ENCODE measurements around the gene ZBTB17.

The ZBTB17 gene

GRCh38 chr1:15911141-15911540 lies 64.8 kb downstream of the ZBTB17 start:
- TF ChIP-seq TAF1 (IDR thresholded peaks at IDR 0.05; ENCODE audit: borderline replicate concordance, insufficient read depth, low read length): no peak
- TF ChIP-seq POLR2AphosphoS5 (IDR thresholded peaks at IDR 0.05; ENCODE audit: low read depth, low read length): no peak
- no peak for TF ChIP-seq FOXP2 (optimal IDR thresholded peaks at IDR 0.05; ENCODE audit: borderline replicate concordance, extremely low read depth, extremely low read length, insufficient read depth)
- TF ChIP-seq SIN3A (IDR thresholded peaks at IDR 0.05; ENCODE audit: borderline replicate concordance, insufficient read depth, low read length): no peak
- no peak for TF ChIP-seq REST (IDR thresholded peaks at IDR 0.05; ENCODE audit: insufficient read depth in 1 of 2, low read depth in 2 of 2, low read length in 2 of 2)

DNA sequence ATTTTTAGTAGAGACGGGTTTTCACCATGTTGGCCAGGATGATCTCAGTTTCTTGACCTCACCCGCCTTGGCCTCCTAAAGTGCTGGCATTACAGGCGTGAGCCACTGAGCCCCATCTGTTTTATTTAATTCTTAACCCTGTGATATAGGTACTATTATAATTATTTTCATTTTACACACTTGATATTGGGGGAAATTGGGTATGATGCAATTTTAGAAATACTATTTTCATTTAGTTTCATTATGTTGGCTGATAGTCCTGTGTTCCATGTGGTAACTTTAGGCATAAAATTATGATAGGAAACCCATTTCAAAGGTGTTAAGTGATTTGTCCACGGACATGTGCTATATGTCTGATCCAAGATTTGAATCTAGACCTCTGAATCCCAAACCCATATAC lies 67.3 kb downstream of the ZBTB17 start:
- TF ChIP-seq TAF1 (IDR thresholded peaks at IDR 0.05; ENCODE audit: borderline replicate concordance, insufficient read depth, low read length): no peak
- no peak for TF ChIP-seq FOXP2 (optimal IDR thresholded peaks at IDR 0.05; ENCODE audit: borderline replicate concordance, extremely low read depth, extremely low read length, insufficient read depth)
- TF ChIP-seq SIN3A (IDR thresholded peaks at IDR 0.05; ENCODE audit: borderline replicate concordance, insufficient read depth, low read length): no peak

DNA sequence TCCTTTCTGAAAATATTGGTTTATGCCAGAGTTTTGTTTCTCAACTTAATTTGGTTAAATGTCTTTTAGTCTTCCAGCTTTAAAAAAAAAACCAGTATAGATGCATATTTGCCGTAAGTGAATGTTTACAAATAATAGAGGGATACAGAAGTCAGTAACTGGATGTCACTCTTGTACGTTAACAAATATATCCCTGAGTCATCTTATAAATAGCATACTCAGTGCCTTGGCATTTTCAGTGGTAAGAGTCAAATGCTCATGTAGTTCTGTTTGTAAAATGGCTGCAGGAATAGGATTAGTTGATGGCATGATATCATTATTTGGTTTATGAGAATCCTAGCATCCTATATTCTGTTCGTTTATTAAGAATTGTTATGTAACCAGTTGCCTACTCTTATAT lies 73.0 kb downstream of the ZBTB17 start:
- TF ChIP-seq REST (IDR thresholded peaks at IDR 0.05; ENCODE audit: insufficient read depth in 1 of 2, low read depth in 2 of 2, low read length in 2 of 2): no peak
- no peak for TF ChIP-seq SIN3A (IDR thresholded peaks at IDR 0.05; ENCODE audit: borderline replicate concordance, insufficient read depth, low read length)

DNA sequence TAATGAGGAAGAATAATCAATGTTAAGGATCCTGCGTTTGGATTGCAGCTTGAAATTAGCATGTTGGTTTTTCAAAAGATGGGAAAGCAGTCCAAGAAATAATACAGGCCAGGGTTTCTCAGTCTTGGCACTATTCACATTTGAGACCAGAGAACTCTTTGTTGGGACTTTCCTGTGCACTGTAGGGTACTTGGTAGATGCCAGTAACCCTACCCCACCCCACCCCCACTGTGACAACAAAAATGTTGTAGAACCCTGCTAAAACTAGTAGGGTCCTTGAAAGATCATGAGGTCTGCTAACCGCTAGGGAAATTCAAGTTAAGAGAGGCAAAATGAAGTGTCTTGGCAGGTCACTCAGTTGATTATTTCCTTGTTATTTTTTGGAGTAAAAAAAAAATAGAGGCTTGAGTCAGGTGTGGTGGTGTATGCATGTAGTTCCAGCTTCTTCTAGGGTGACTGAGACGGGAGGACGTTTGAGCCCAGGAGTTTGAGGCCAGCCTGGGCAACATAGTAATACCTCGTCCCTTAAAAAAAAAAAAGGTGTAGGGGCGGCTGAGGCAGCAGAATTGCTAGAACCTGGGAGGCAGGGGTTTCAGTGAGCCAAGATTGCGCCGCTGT lies 75.1 kb downstream of the ZBTB17 start:
- no peak for TF ChIP-seq POLR2AphosphoS5 (IDR thresholded peaks at IDR 0.05; ENCODE audit: low read depth, low read length)
- TF ChIP-seq SIN3A (IDR thresholded peaks at IDR 0.05; ENCODE audit: borderline replicate concordance, insufficient read depth, low read length): no peak
- no peak for TF ChIP-seq FOXP2 (optimal IDR thresholded peaks at IDR 0.05; ENCODE audit: borderline replicate concordance, extremely low read depth, extremely low read length, insufficient read depth)
- TF ChIP-seq REST (IDR thresholded peaks at IDR 0.05; ENCODE audit: insufficient read depth in 1 of 2, low read depth in 2 of 2, low read length in 2 of 2): no peak
- TF ChIP-seq TAF1 (IDR thresholded peaks at IDR 0.05; ENCODE audit: borderline replicate concordance, insufficient read depth, low read length): no peak

DNA sequence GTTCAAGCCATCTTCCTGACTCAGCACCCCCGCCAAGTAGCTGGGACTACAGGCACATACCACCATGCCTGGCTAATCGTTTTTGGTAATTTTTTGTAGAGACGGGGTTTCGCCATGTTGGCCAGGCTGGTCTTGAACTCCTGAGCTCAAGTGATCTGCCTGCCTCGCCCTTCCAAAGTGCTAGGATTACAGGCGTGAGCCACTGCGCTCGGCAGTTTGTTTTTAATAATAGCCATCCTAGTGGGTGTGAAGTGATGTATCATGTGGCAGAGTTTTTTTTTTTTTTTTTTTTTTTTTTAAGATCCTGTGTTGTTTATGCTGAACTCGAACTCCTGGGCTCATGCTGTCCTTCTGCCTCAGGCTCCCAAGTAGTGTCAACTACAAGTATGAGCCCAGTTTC lies 76.6 kb downstream of the ZBTB17 start:
- TF ChIP-seq FOXP2 (optimal IDR thresholded peaks at IDR 0.05; ENCODE audit: borderline replicate concordance, extremely low read depth, extremely low read length, insufficient read depth): no peak
- TF ChIP-seq TAF1 (IDR thresholded peaks at IDR 0.05; ENCODE audit: borderline replicate concordance, insufficient read depth, low read length): no peak
- no peak for TF ChIP-seq REST (IDR thresholded peaks at IDR 0.05; ENCODE audit: insufficient read depth in 1 of 2, low read depth in 2 of 2, low read length in 2 of 2)
- no peak for TF ChIP-seq SIN3A (IDR thresholded peaks at IDR 0.05; ENCODE audit: borderline replicate concordance, insufficient read depth, low read length)
- TF ChIP-seq POLR2AphosphoS5 (IDR thresholded peaks at IDR 0.05; ENCODE audit: low read depth, low read length): no peak

Measured in PFSK-1 (cell line).